Cardiac fibroblast (primary cell): ENCODE results near the gene EHD4.

ENCODE experiments used
- DNase-seq, 2 donors: peaks; one replicate each; pipeline versions ENCODE4 v3.0.0 to v3.0.0-alpha.2; 2010; ENCODE audit warnings: low read depth in 2 of 2
- H3K4me3 ChIP-seq, 2 donors: replicated peaks in 1 of 2; 1 replicate in 1 of 2; 2 replicates in 1 of 2; pipeline ENCODE4 v1.5.1; 2011; ENCODE audit warnings: low read depth in 2 of 2, low read length in 2 of 2, mild to moderate bottlenecking in 2 of 2, moderate library complexity in 1 of 2
- TF ChIP-seq, protein P1 (sequence below): IDR thresholded peaks from one replicate; pipeline ENCODE4 v1.5.1; 2011; ENCODE audit warnings: low read depth, mild to moderate bottlenecking, low read length, inconsistent platforms

Gene EHD4

DNA sequence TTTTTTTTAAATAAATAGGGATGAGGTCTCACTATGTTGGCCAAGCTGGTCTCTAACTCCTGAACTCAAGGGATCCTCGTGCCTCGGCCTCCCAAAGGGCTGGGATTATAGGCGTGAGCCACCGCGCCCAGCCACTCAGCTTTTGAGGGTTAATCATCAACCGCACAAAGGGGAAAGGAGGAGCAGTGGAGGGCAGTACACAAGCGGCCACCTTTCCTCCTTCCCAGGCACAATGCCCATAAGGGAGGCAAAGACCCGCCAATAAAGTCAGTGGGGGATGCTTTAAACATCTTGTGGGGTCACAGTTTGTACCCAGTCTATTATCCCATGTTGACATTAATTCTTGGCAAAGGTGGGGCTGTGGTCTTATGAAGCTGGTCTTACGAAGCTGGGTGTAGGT lies 32.4 kb downstream of the EHD4 start:
- TF ChIP-seq, protein P1, sequence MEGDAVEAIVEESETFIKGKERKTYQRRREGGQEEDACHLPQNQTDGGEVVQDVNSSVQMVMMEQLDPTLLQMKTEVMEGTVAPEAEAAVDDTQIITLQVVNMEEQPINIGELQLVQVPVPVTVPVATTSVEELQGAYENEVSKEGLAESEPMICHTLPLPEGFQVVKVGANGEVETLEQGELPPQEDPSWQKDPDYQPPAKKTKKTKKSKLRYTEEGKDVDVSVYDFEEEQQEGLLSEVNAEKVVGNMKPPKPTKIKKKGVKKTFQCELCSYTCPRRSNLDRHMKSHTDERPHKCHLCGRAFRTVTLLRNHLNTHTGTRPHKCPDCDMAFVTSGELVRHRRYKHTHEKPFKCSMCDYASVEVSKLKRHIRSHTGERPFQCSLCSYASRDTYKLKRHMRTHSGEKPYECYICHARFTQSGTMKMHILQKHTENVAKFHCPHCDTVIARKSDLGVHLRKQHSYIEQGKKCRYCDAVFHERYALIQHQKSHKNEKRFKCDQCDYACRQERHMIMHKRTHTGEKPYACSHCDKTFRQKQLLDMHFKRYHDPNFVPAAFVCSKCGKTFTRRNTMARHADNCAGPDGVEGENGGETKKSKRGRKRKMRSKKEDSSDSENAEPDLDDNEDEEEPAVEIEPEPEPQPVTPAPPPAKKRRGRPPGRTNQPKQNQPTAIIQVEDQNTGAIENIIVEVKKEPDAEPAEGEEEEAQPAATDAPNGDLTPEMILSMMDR, result no peak
- no peak for DNase-seq
- no peak overlapping the region for H3K4me3 ChIP-seq

GRCh38 chr15:41937568-41937923 lies 34.8 kb downstream of the EHD4 start:
- no peak for DNase-seq
- no peak overlapping the region for H3K4me3 ChIP-seq

GRCh38 chr15:41936649-41937567 lies 35.4 kb downstream of the EHD4 start:
- TF ChIP-seq, protein P1, result no peak
- DNase-seq, result peak; percentile 53 to 68
- no peak overlapping the region for H3K4me3 ChIP-seq

More at GRCh38 chr15:41937568-41937923, 34.8 kb downstream of the EHD4 start:
- TF ChIP-seq, protein P1, result no peak

DNA sequence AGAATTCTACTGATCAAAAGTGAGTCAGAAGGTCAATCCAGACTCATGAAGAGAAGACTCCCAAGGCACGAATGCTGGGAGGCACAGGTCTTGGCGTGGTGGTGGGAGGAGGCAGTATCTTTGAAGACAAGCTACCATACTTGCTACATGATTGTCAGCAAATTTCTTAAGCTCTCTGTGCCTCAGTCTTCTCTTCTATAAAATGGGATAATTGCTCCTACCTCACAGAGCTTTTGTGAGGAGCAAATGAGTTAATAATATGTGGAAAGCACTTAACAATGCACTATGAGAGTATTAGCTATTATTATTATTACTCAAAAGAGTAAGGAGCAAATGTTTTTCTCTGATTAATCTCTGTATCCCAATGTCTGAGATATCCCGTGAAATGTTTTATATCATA lies 36.2 kb downstream of the EHD4 start:
- no peak for DNase-seq
- TF ChIP-seq, protein P1, result no peak
- no peak overlapping the region for H3K4me3 ChIP-seq

- H3K4me3 ChIP-seq, result no peak overlapping the region
- TF ChIP-seq, protein P1, result no peak
- no peak for DNase-seq
Observed at GRCh38 chr15:41935566-41936020, 36.8 kb downstream of the EHD4 start.

GRCh38 chr15:41934843-41935242 lies 37.5 kb downstream of the EHD4 start:
- TF ChIP-seq, protein P1, result no peak
- no peak overlapping the region for H3K4me3 ChIP-seq
- DNase-seq, result peak in 1 of 2 donors; percentile 22
